HepG2 (cell line): ENCODE measurements around the gene LRSAM1. TPM values are rescaled to one million over a fixed set of nuclear protein-coding genes. Genes with fewer than 3 reads are reported as not detected.

Source experiments
- ATAC-seq: fragments of 200-7000 bp; cut with Tn5 transposase; 3 replicates; pipeline ENCODE4 v1.9.1; 2020; ENCODE audit warnings: mild to moderate bottlenecking, moderate library complexity
- BruUV-seq: library from RNA; stranded (reverse); fragments of 400-500 nt; replicated peaks from 2 replicates; lab custom pipeline; 2021; lab: Mats Ljungman, UMichigan
- CTCF ChIA-PET: fragments of 300-600 bp; formaldehyde crosslinking; extraction: SDS; loops from one replicate; lab custom pipeline; 2021; ENCODE audit warnings: low total read pairs, inconsistent platforms, low intra/inter-chr PET ratio; lab: Yijun Ruan, JAX
- POLR2A ChIA-PET: fragments of 350-600 bp; sonication (Branson Sonifier 250); formaldehyde crosslinking; loops from one replicate; lab custom pipeline; 2020; ENCODE audit warnings: antibody characterized with exemption, inconsistent platforms; lab: Yijun Ruan, JAX
- DNase-seq: peaks from one replicate; pipeline ENCODE4 v3.0.0-alpha.2; 2015; ENCODE audit warnings: low spot score
- FAIRE-seq: peaks from 3 replicates; lab custom pipeline; 2011; peaks lifted over from hg19 to GRCh38; lab: Jason Lieb, UNC
- H2AFZ ChIP-seq: one replicate; pipeline ENCODE4 v1.6.1; 2011; ENCODE audit warnings: low read length, inconsistent platforms
- H3K27ac ChIP-seq: fragments of 300-600 bp; 3 replicates; pipeline ENCODE4 v1.8.0; 2011; ENCODE audit warnings: mixed run types, mild to moderate bottlenecking, mixed read lengths, low read length, inconsistent platforms; ENCODE audit not compliant: insufficient read depth; ENCODE audit errors: extremely low read length
- H3K27me3 ChIP-seq, 2 experiments: fragments of 200-600 bp in 1 of 2; 2 replicates in 1 of 2; 3 replicates in 1 of 2; pipeline versions ENCODE4 v1.6.0 to v1.8.0; 2011; ENCODE audit warnings: low read length in 2 of 2, mild to moderate bottlenecking in 2 of 2, moderate library complexity in 2 of 2, inconsistent platforms in 1 of 2; ENCODE audit not compliant: insufficient read depth in 2 of 2, control insufficient read depth in 1 of 2
- H3K36me3 ChIP-seq, 2 experiments: fragments of 200-600 bp in 1 of 2; replicated peaks in 1 of 2; 2 replicates in 1 of 2; 3 replicates in 1 of 2; pipeline versions ENCODE4 v1.5.1 to v1.8.0; 2011; ENCODE audit warnings: low read length in 2 of 2, inconsistent platforms in 1 of 2; ENCODE audit not compliant: insufficient read depth in 2 of 2, control insufficient read depth in 1 of 2
- H3K4me1 ChIP-seq: 2 replicates; pipeline ENCODE4 v1.5.1; 2012; ENCODE audit warnings: low read length, inconsistent platforms; ENCODE audit not compliant: insufficient read depth
- H3K4me2 ChIP-seq: 2 replicates; pipeline ENCODE4 v1.6.0; 2011; ENCODE audit warnings: low read depth, low read length, inconsistent platforms
- H3K4me3 ChIP-seq, 3 experiments: fragments of 200-600 bp in 1 of 3; sonication (generic), shearing (Covaris generic) in 1 of 3; replicated peaks in 1 of 3; 2 replicates each; pipeline ENCODE4 v1.5.1; 2011 to 2016; ENCODE audit warnings: low read length in 3 of 3, inconsistent platforms in 2 of 3, low read depth in 2 of 3, mild to moderate bottlenecking in 2 of 3, control low read depth in 1 of 3, mixed read lengths in 1 of 3; ENCODE audit not compliant: insufficient read depth in 1 of 3
- H3K79me2 ChIP-seq: one replicate; pipeline ENCODE4 v1.6.1; 2011; ENCODE audit warnings: low read length, inconsistent platforms; ENCODE audit not compliant: insufficient read depth
- H3K9ac ChIP-seq: 2 replicates; pipeline ENCODE4 v1.6.0; 2011; ENCODE audit warnings: mild to moderate bottlenecking, low read depth, low read length, inconsistent platforms; ENCODE audit not compliant: insufficient read depth
- H3K9me3 ChIP-seq: 2 replicates; pipeline ENCODE4 v1.5.1; 2012; ENCODE audit warnings: mild to moderate bottlenecking, low read length
- H4K20me1 ChIP-seq: 2 replicates; pipeline ENCODE4 v1.6.0; 2011; ENCODE audit warnings: inconsistent platforms, mild to moderate bottlenecking, low read length, moderate library complexity; ENCODE audit not compliant: insufficient read depth
- CCAR2 ChIP-seq: fragments of 200-400 bp; formaldehyde crosslinking; optimal IDR thresholded peaks from 2 replicates; pipeline ENCODE3; 2018; ENCODE audit warnings: low read depth, mild to moderate bottlenecking, low read length, moderate library complexity
- GABPA ChIP-seq, 2 experiments: IDR thresholded peaks; 2 replicates each; pipeline ENCODE4 v1.6.1; 2011 to 2016; ENCODE audit warnings: low read depth in 2 of 2, low read length in 1 of 2, missing biosample characterization in 1 of 2, missing genetic modification characterization in 1 of 2
- KLF12 ChIP-seq: sonication (generic); formaldehyde crosslinking; IDR thresholded peaks from 2 replicates; pipeline ENCODE4 v1.4.0; 2020; ENCODE audit warnings: missing genetic modification reagents, borderline replicate concordance
- MBD4 ChIP-seq: IDR thresholded peaks from 2 replicates; pipeline ENCODE4 v1.6.1; 2012; ENCODE audit warnings: low read length, inconsistent platforms, borderline replicate concordance
- MED8 ChIP-seq: sonication (generic); formaldehyde crosslinking; IDR thresholded peaks from 2 replicates; pipeline ENCODE4 v1.8.1; 2023; ENCODE audit warnings: mild to moderate bottlenecking, missing genetic modification reagents; ENCODE audit not compliant: insufficient replicate concordance
- TCF12 ChIP-seq, 2 experiments: fragments of 450-650 bp in 1 of 2; sonication (generic) in 1 of 2; formaldehyde crosslinking in 1 of 2; IDR thresholded peaks; 2 replicates each; pipeline versions ENCODE4 v1.6.1 to v1.8.0; 2017 to 2022; ENCODE audit warnings: antibody characterized with exemption in 1 of 2, mild to moderate bottlenecking in 1 of 2, missing genetic modification reagents in 1 of 2, moderate library complexity in 1 of 2
- ZNF317 ChIP-seq: sonication (generic); formaldehyde crosslinking; IDR thresholded peaks from 2 replicates; pipeline ENCODE4 v1.5.0; 2020; ENCODE audit warnings: mild to moderate bottlenecking, missing genetic modification reagents
- ZNF720 ChIP-seq: sonication (generic); formaldehyde crosslinking; IDR thresholded peaks from 2 replicates; pipeline ENCODE4 v1.4.0; 2020; ENCODE audit warnings: missing genetic modification reagents
- WGBS: methylation state at CpG from one replicate; pipeline ENCODE4 v1.1.6; 2017; ENCODE audit warnings: low lambda C conversion rate; 5-methylcytosine and 5-hydroxymethylcytosine counted together
- in situ Hi-C: cut with HindIII; loops from 2 replicates; pipeline ENCODE4 v1.10.0; 2017; ENCODE audit warnings: low pct_unique_long_range_greater_than_20kb; ENCODE audit not compliant: extremely low pct_ligation_motif_present
- intact Hi-C: fragments of 100-400 bp; cut with micrococcal nuclease; formaldehyde crosslinking; loops from one replicate; pipeline ENCODE4 v1.10.0; 2022; ENCODE audit not compliant: unreplicated experiment
- polyA plus RNA-seq, 8 experiments: library from polyadenylated mRNA; depleted of rRNA in 3 of 8; stranded (reverse) in 7 of 8; unstranded in 1 of 8; fragments of >200 nt; fragmentation: Illumina TruSeq in 4 of 8; extraction: Trizol in 4 of 8; gene quantifications; 2 replicates each; pipeline versions ENCODE4 v1.2.1 to v1.2.3, GENCODE V29; 2011 to 2016; ENCODE audit warnings: low read depth in 4 of 8, missing spikeins in 1 of 8, mixed read lengths in 1 of 8; ENCODE audit not compliant: insufficient read depth in 1 of 8
- total RNA-seq, 5 experiments: library from RNA; depleted of rRNA; stranded (reverse); fragments of >200 nt; fragmentation: Illumina TruSeq; extraction: Trizol; gene quantifications; 2 replicates each; pipeline ENCODE4 v1.2.3, GENCODE V29; 2016; ENCODE audit warnings: low read depth in 1 of 5
- TF ChIP-seq, protein P1 (sequence below): sonication (generic); formaldehyde crosslinking; IDR thresholded peaks from 2 replicates; pipeline ENCODE4 v1.4.0; 2020; ENCODE audit warnings: missing genetic modification reagents, mild to moderate bottlenecking, borderline replicate concordance
- TF ChIP-seq, protein P2 (sequence below): sonication (generic); formaldehyde crosslinking; IDR thresholded peaks from 2 replicates; pipeline ENCODE4 v1.8.0; 2023; ENCODE audit warnings: mild to moderate bottlenecking, missing genetic modification reagents

The LRSAM1 gene
- total and polyA plus RNA-seq, 2 of the 13 experiments (the other 11 are each of a cell fraction or from before 2014, with no cell fraction given) = 8.7 to 10.2 TPM

DNA sequence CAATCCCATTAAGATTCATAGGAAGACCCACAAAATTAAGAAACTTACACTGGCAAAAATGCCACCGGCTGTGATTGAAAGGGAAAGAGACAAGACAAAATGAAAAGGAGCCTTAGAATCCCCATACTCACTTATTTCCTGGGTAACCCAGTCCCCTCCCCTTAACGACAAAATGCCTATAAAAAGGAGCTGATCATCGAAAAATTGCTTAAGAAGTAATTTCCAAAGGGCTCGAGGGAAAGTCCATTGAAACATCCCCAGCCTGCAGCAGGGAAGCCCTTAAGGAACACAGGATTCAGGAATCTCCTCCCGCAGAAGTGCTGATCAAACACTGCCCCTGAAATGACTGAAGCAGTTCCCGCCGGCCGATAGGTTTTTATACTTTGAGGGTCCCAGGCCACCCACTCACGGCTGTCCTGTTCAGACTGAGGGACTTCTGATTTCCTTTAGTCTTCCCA, 27.8 kb upstream of the LRSAM1 start:
- peak overlapping the region; percentile 95 for H3K27ac ChIP-seq
- TF ChIP-seq MBD4 (0 out of 2 replicates have a peak, but pooled peaks have one; percentile 18), GABPA (IDR thresholded peaks at IDR 0.05; ENCODE audit: low read depth, low read length) (no peak), GABPA (CRISPR knock-in tag; IDR thresholded peaks at IDR 0.05; ENCODE audit: low read depth) (no peak), MED8 (CRISPR knock-in tag) (peak; percentile 25), TCF12 (IDR thresholded peaks at IDR 0.05) (no peak), TCF12 (CRISPR knock-in tag; IDR thresholded peaks at IDR 0.05) (0 out of 2 replicates have a peak, but pooled peaks have one; percentile 10), CCAR2 (no peak), KLF12 (CRISPR knock-in tag) (0 out of 2 replicates have a peak, but pooled peaks have one; percentile 0), ZNF317 (CRISPR knock-in tag) (0 out of 2 replicates have a peak, but pooled peaks have one; percentile 33), ZNF720 (no peak)
- TF ChIP-seq, protein P1, sequence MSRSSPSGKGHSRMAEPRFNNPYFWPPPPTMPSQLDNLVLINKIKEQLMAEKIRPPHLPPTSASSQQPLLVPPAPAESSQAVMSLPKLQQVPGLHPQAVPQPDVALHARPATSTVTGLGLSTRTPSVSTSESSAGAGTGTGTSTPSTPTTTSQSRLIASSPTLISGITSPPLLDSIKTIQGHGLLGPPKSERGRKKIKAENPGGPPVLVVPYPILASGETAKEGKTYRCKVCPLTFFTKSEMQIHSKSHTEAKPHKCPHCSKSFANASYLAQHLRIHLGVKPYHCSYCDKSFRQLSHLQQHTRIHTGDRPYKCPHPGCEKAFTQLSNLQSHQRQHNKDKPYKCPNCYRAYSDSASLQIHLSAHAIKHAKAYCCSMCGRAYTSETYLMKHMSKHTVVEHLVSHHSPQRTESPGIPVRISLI (CRISPR knock-in tag) = no peak
- TF ChIP-seq, protein P2, sequence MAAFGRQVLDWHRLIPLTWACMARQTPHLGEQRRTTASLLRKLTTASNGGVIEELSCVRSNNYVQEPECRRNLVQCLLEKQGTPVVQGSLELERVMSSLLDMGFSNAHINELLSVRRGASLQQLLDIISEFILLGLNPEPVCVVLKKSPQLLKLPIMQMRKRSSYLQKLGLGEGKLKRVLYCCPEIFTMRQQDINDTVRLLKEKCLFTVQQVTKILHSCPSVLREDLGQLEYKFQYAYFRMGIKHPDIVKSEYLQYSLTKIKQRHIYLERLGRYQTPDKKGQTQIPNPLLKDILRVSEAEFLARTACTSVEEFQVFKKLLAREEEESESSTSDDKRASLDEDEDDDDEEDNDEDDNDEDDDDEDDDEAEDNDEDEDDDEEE (CRISPR knock-in tag) = 0 out of 2 replicates have a peak, but pooled peaks have one; percentile 3
- H3K4me2 ChIP-seq = peak overlapping the region; percentile 89
- WGBS = 0% methylated on average over 5 of the region's 9 CpGs
- H2AFZ ChIP-seq = peak overlapping the region; percentile 97
- H3K9ac ChIP-seq = peak overlapping the region; percentile 88
- BruUV-seq = TSS peak; percentile 85
- CTCF ChIA-PET = no interaction called here
- FAIRE-seq = no peak
- no peaks in the 10 kb centered on the region for H4K20me1 ChIP-seq
- intact Hi-C loops (loop anchor here (5.0 kb wide), 1 partner anchor 211 kb away; no protein-coding TSS in a partner anchor), in situ Hi-C loops (no loop called here)
- H3K4me1 ChIP-seq = peaks cover 47% of the 10 kb centered on the region
- POLR2A ChIA-PET = interaction anchor here (1.0 to 3.3 kb wide), 12 partner anchors 16 to 209 kb away, joined by 3 to 39 read pairs (median 6); partner anchors contain the start of genes LRSAM1, RPL12 and SLC2A8
- no peaks in the 10 kb centered on the region; a peak in 1 of 5 replicates for H3K27me3 ChIP-seq
- H3K4me3 ChIP-seq = peak overlapping the region; percentile 87 to 97 (median 93)
- no peak for DNase-seq
- ATAC-seq = peak; percentile 26
- H3K9me3 ChIP-seq = no peaks in the 10 kb centered on the region
- H3K36me3 ChIP-seq = peaks cover under 1 to 6% of the 10 kb centered on the region in 2 experiments; a peak in 3 of 5 replicates
- H3K79me2 ChIP-seq = peaks cover 52% of the 10 kb centered on the region
